IMR-90 (cell line): Measurements from ENCODE around the gene ARF3. TPM values are rescaled to one million over a fixed set of nuclear protein-coding genes. Genes with fewer than 3 reads are reported as not detected.

Source experiments
- ATAC-seq: fragments of 200-7000 bp; cut with Tn5 transposase; 2 replicates; pipeline ENCODE4 v1.9.1; 2020; ENCODE audit warnings: low read depth, mild to moderate bottlenecking, moderate library complexity
- BruUV-seq: library from RNA; stranded (reverse); fragments of 400-500 nt; replicated peaks from 2 replicates; lab custom pipeline; 2021; lab: Mats Ljungman, UMichigan
- CTCF ChIA-PET: fragments of 300-600 bp; formaldehyde crosslinking; extraction: SDS; loops from one replicate; lab custom pipeline; 2021; ENCODE audit warnings: antibody characterized with exemption; lab: Yijun Ruan, JAX
- POLR2A ChIA-PET: fragments of 300-600 bp; sonication (Branson Sonifier 250); formaldehyde crosslinking; loops from one replicate; lab custom pipeline; 2022; ENCODE audit warnings: antibody characterized with exemption; ENCODE audit not compliant: unreplicated experiment; lab: Charles Lee
- DNase-seq: peaks from one replicate; pipeline ENCODE4 v3.0.0; 2013
- H2AFZ ChIP-seq: replicated peaks from 2 replicates; pipeline ENCODE3; 2013; ENCODE audit warnings: low read length, mild to moderate bottlenecking; ENCODE audit not compliant: poor library complexity
- H2AK5ac ChIP-seq: 2 replicates; pipeline ENCODE4 v1.6.1; 2013; ENCODE audit warnings: low read depth, low read length, inconsistent platforms
- H2AK9ac ChIP-seq: replicated peaks from 2 replicates; pipeline ENCODE3; 2013; ENCODE audit warnings: mild to moderate bottlenecking, low read depth, low read length, moderate library complexity; ENCODE audit not compliant: poor library complexity
- H2BK120ac ChIP-seq: 2 replicates; pipeline ENCODE4 v1.6.1; 2013; ENCODE audit warnings: low read depth, low read length, inconsistent platforms
- H2BK15ac ChIP-seq: 3 replicates; pipeline ENCODE4 v1.6.1; 2013; ENCODE audit warnings: low read depth, low read length, inconsistent platforms
- H2BK20ac ChIP-seq: 2 replicates; pipeline ENCODE4 v1.6.1; 2013; ENCODE audit warnings: low read depth, mild to moderate bottlenecking, inconsistent platforms, low read length, moderate library complexity
- H2BK5ac ChIP-seq: 2 replicates; pipeline ENCODE4 v1.6.1; 2013; ENCODE audit warnings: mild to moderate bottlenecking, low read depth, low read length, inconsistent platforms; ENCODE audit not compliant: poor library complexity, severe bottlenecking
- H3K14ac ChIP-seq: replicated peaks from 2 replicates; pipeline ENCODE4 v1.6.1; 2013; ENCODE audit warnings: low read depth, low read length, inconsistent platforms
- H3K18ac ChIP-seq: 2 replicates; pipeline ENCODE4 v1.6.1; 2013; ENCODE audit warnings: low read depth, low read length, control low read depth
- H3K23ac ChIP-seq: 2 replicates; pipeline ENCODE4 v1.6.1; 2013; ENCODE audit warnings: low read depth, low read length, inconsistent platforms
- H3K27ac ChIP-seq: 2 replicates; pipeline ENCODE4 v1.5.1; 2013; ENCODE audit warnings: mild to moderate bottlenecking, control low read depth, low read length; ENCODE audit not compliant: insufficient read depth
- H3K27me3 ChIP-seq: 2 replicates; pipeline ENCODE4 v1.6.1; 2013; ENCODE audit warnings: low read length; ENCODE audit not compliant: control insufficient read depth, insufficient read depth
- H3K36me3 ChIP-seq: 2 replicates; pipeline ENCODE4 v1.6.1; 2013; ENCODE audit warnings: low read length, mixed read lengths; ENCODE audit not compliant: control insufficient read depth, insufficient read depth
- H3K4ac ChIP-seq: 2 replicates; pipeline ENCODE4 v1.6.1; 2013; ENCODE audit warnings: low read depth, low read length, inconsistent platforms
- H3K4me1 ChIP-seq: 2 replicates; pipeline ENCODE4 v1.6.1; 2013; ENCODE audit warnings: low read length, mixed read lengths; ENCODE audit not compliant: control insufficient read depth, insufficient read depth
- H3K4me2 ChIP-seq: 2 replicates; pipeline ENCODE4 v1.6.1; 2013; ENCODE audit warnings: low read depth, mild to moderate bottlenecking, control low read depth, low read length, moderate library complexity
- H3K4me3 ChIP-seq: 2 replicates; pipeline ENCODE4 v1.5.1; 2013; ENCODE audit warnings: low read depth, mild to moderate bottlenecking, control low read depth, low read length, moderate library complexity; ENCODE audit not compliant: insufficient read depth
- H3K56ac ChIP-seq: 2 replicates; pipeline ENCODE4 v1.6.1; 2013; ENCODE audit warnings: low read length, inconsistent platforms; ENCODE audit not compliant: insufficient read depth; ENCODE audit errors: extremely low read depth
- H3K79me1 ChIP-seq, 2 experiments: 2 replicates each; pipeline ENCODE4 v1.6.1; 2013; ENCODE audit warnings: low read length in 2 of 2, inconsistent platforms in 1 of 2, low read depth in 1 of 2
- H3K9ac ChIP-seq: 2 replicates; pipeline ENCODE4 v1.6.1; 2013; ENCODE audit warnings: low read depth, low read length, control low read depth
- H3K9me1 ChIP-seq: 2 replicates; pipeline ENCODE4 v1.6.1; 2013; ENCODE audit warnings: low read length, inconsistent platforms; ENCODE audit not compliant: insufficient read depth
- H3K9me3 ChIP-seq: 2 replicates; pipeline ENCODE4 v1.6.1; 2013; ENCODE audit warnings: low read length; ENCODE audit not compliant: control insufficient read depth, insufficient read depth
- H4K20me1 ChIP-seq: 2 replicates; pipeline ENCODE4 v1.6.1; 2013; ENCODE audit warnings: low read length, inconsistent platforms; ENCODE audit not compliant: insufficient read depth
- H4K5ac ChIP-seq: 2 replicates; pipeline ENCODE4 v1.6.1; 2013; ENCODE audit warnings: mild to moderate bottlenecking, low read depth, low read length, control low read depth
- H4K8ac ChIP-seq, 2 experiments: 2 replicates each; pipeline ENCODE4 v1.6.1; 2013; ENCODE audit warnings: low read depth in 2 of 2, low read length in 2 of 2, control low read depth in 1 of 2, inconsistent platforms in 1 of 2
- H4K91ac ChIP-seq: 2 replicates; pipeline ENCODE4 v1.6.1; 2013; ENCODE audit warnings: low read depth, low read length, inconsistent platforms; ENCODE audit not compliant: insufficient read depth
- CEBPB ChIP-seq: IDR thresholded peaks from 2 replicates; pipeline ENCODE4 v1.6.1; 2012; ENCODE audit warnings: low read depth, low read length, improper control_type of control experiment
- CHD1 ChIP-seq: IDR thresholded peaks from 2 replicates; pipeline ENCODE4 v1.6.1; 2012; ENCODE audit warnings: low read depth, low read length, improper control_type of control experiment
- FOS ChIP-seq: fragments of 150-350 bp; IDR thresholded peaks from 2 replicates; pipeline ENCODE4 v1.6.1; 2016; ENCODE audit warnings: low read depth, low read length
- SMC3 ChIP-seq: fragments of 150-350 bp; IDR thresholded peaks from 2 replicates; pipeline ENCODE4 v1.6.1; 2016; ENCODE audit warnings: low read depth, mild to moderate bottlenecking, antibody characterized with exemption, low read length, moderate library complexity
- WGBS, 2 experiments: methylation state at CpG; one replicate each; pipeline versions ENCODE4 v1.1.5 to v1.1.7; 2013; ENCODE audit warnings: missing lambda C conversion rate in 2 of 2; ENCODE audit not compliant: insufficient read length in 1 of 2; ENCODE audit errors: extremely low coverage in 2 of 2; 5-methylcytosine and 5-hydroxymethylcytosine counted together
- dilution Hi-C: fragments of 300-500 bp; cut with HindIII; formaldehyde crosslinking; loops from one replicate; pipeline ENCODE4 v1.14.3; 2018; ENCODE audit warnings: low sequenced_read_pairs; ENCODE audit not compliant: unreplicated experiment
- in situ Hi-C: fragments of 300-500 bp; cut with MboI; formaldehyde crosslinking; loops from 3 replicates; pipeline ENCODE4 v1.14.3; 2019; ENCODE audit warnings: low sequenced_read_pairs, inconsistent platforms, mixed read lengths
- intact Hi-C: fragments of 100-400 bp; cut with micrococcal nuclease; formaldehyde crosslinking; loops from 2 replicates; pipeline ENCODE4 v1.10.0; 2022
- polyA plus RNA-seq, 3 experiments: library from polyadenylated mRNA; depleted of rRNA; stranded (reverse); fragments of >200 nt; gene quantifications; 2 replicates each; pipeline ENCODE4 v1.2.3, GENCODE V29; 2012; ENCODE audit warnings: low replicate concordance in 1 of 3
- total RNA-seq: library from RNA; depleted of rRNA; stranded (reverse); fragments of >200 nt; gene quantifications from 2 replicates; pipeline ENCODE4 v1.2.3, GENCODE V29; 2012
- TF ChIP-seq, protein P1 (sequence below): fragments of 150-350 bp; IDR thresholded peaks from 2 replicates; pipeline ENCODE4 v1.6.1; 2016; ENCODE audit warnings: low read depth, mild to moderate bottlenecking, low read length, moderate library complexity, borderline replicate concordance

The ARF3 gene
- total and polyA plus RNA-seq, 2 of the 4 experiments (the other 2 are of a cell fraction): 97.7 to 198 TPM

DNA sequence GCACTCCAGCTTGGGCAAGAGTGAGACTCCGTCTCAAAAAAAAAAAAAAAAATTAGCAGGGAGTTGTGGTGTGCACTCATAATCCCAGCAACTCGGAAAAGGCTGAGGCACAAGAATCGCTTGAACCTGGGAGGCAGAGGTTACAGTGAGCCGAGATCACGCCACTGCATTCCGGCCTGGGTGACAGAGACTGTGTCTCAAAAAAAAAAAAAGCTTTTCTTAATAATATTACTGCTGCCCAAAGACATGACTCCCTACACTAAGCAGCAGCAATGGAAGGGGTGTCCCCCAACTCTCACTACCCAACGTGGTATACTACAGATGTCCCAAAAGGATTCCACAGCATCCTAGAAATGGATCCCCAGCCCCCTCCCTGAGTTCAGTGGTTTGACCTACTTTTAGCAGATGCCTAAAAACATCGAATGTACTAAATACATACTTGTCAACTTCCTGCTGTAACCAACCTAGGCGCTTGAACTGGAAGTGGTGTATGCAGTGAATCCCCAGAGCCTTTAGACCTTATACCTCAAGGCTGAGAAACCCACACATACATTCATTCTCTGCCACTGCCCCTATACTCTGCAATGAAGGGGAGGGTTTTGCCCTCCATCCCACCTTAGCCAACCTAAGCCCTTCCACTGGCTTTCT lies 23.5 kb downstream of the ARF3 start:
- BruUV-seq: no TSS peak
- ATAC-seq: no peak

More for the DNA sequence above, 23.5 kb downstream of the ARF3 start:
- no peak overlapping the region for H4K91ac ChIP-seq
- H2BK120ac ChIP-seq: no peak overlapping the region
- H3K4ac ChIP-seq: no peak overlapping the region
- DNase-seq: no peak
- H3K18ac ChIP-seq: no peak overlapping the region
- dilution Hi-C loops: no loop called here
- H3K23ac ChIP-seq: no peak overlapping the region
- peaks cover 11% of the 10 kb centered on the region for H3K4me1 ChIP-seq
- H4K20me1 ChIP-seq: peaks cover 39% of the 10 kb centered on the region
- peaks cover 16 to 64% of the 10 kb centered on the region in 2 experiments; a peak in 3 of 4 replicates for H3K79me1 ChIP-seq
- no peak overlapping the region for H4K5ac ChIP-seq
- TF ChIP-seq SMC3 (no peak), FOS (no peak), CEBPB (no peak), CHD1 (no peak)
- TF ChIP-seq, protein P1, sequence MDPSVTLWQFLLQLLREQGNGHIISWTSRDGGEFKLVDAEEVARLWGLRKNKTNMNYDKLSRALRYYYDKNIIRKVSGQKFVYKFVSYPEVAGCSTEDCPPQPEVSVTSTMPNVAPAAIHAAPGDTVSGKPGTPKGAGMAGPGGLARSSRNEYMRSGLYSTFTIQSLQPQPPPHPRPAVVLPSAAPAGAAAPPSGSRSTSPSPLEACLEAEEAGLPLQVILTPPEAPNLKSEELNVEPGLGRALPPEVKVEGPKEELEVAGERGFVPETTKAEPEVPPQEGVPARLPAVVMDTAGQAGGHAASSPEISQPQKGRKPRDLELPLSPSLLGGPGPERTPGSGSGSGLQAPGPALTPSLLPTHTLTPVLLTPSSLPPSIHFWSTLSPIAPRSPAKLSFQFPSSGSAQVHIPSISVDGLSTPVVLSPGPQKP: no peak
- no peak overlapping the region for H2AFZ ChIP-seq
- H3K36me3 ChIP-seq: peaks cover 48% of the 10 kb centered on the region
- no peak overlapping the region for H2AK9ac ChIP-seq
- no peak overlapping the region for H2BK5ac ChIP-seq
- H3K56ac ChIP-seq: no peak overlapping the region
- no peak overlapping the region for H2AK5ac ChIP-seq
- no peak overlapping the region for H2BK20ac ChIP-seq
- H3K4me3 ChIP-seq: no peak overlapping the region
- no peak overlapping the region for H3K4me2 ChIP-seq
- H3K14ac ChIP-seq: no peak overlapping the region
- intact Hi-C loops: no loop called here
- in situ Hi-C loops: no loop called here
- CTCF ChIA-PET: interaction anchor here (0.9 kb wide), 1 partner anchor 30 kb away, joined by 4 read pairs; a partner anchor contains a TSS
- H3K27ac ChIP-seq: no peak overlapping the region
- H3K9me1 ChIP-seq: peaks cover 8% of the 10 kb centered on the region
- WGBS, 2 experiments: 100% methylated on average over 1 of the region's 9 CpGs; no CpG with 5 or more reads in 1 of the 2 experiments
- POLR2A ChIA-PET: interaction anchor here (0.6 kb wide), 2 partner anchors 16 to 83 kb away, joined by 3 to 9 read pairs; no protein-coding TSS in a partner anchor
- H4K8ac ChIP-seq: no peak overlapping the region
- no peaks in the 10 kb centered on the region for H3K9me3 ChIP-seq
- H3K27me3 ChIP-seq: no peaks in the 10 kb centered on the region
- H2BK15ac ChIP-seq: no peak overlapping the region
- no peak overlapping the region for H3K9ac ChIP-seq
